NCI-H1436 (cell line): ENCODE measurements around the gene RGS12.

Experiments used
- DNase-seq: peaks from one replicate; lab custom pipeline; 2025; lab: John Stamatoyannopoulos, UW

RGS12 gene

GRCh38 chr4:3292571-3293400, at the start of gene RGS12:
Gene RGS12 (plus strand): TSS chr4:3293021. CDS start chr4:3316171, 23,150 bp downstream.
- DNase-seq = peak; percentile 77

GRCh38 chr4:3243136-3243780, 49.6 kb upstream of the RGS12 start:
- no peak for DNase-seq

GRCh38 chr4:3244002-3244401, 48.8 kb upstream of the RGS12 start:
- no peak for DNase-seq

- no peak for DNase-seq
These were observed 48.1 kb upstream of the RGS12 start for GRCh38 chr4:3244747-3245146.

GRCh38 chr4:3245676-3246075, 47.1 kb upstream of the RGS12 start:
- DNase-seq = no peak

GRCh38 chr4:3246458-3247398, 46.1 kb upstream of the RGS12 start:
- no peak for DNase-seq

GRCh38 chr4:3247399-3248177, 45.2 kb upstream of the RGS12 start:
- DNase-seq = no peak

- no peak for DNase-seq
These were observed 44.7 kb upstream of the RGS12 start for GRCh38 chr4:3248178-3248480.

GRCh38 chr4:3248811-3249661, 43.8 kb upstream of the RGS12 start, which contains the start of gene MSANTD1:
Gene MSANTD1 (plus strand): TSS chr4:3249159. CDS start chr4:3249223, 64 bp downstream.
- DNase-seq = no peak

- DNase-seq = no peak
These were observed 42.9 kb upstream of the RGS12 start for GRCh38 chr4:3249711-3250437.

GRCh38 chr4:3250438-3250955, 42.3 kb upstream of the RGS12 start:
- no peak for DNase-seq

GRCh38 chr4:3250956-3251690, 41.7 kb upstream of the RGS12 start:
- no peak for DNase-seq

- DNase-seq = no peak
These were observed 40.9 kb upstream of the RGS12 start for GRCh38 chr4:3251691-3252479.

GRCh38 chr4:3252480-3252828, 40.4 kb upstream of the RGS12 start:
- DNase-seq = no peak

- no peak for DNase-seq
These were observed 39.8 kb upstream of the RGS12 start for GRCh38 chr4:3252831-3253641.

GRCh38 chr4:3253808-3254207, 39.0 kb upstream of the RGS12 start:
- DNase-seq = no peak

GRCh38 chr4:3254302-3255131, 38.3 kb upstream of the RGS12 start:
- DNase-seq = no peak
